ENCODE measurements around the gene MAPK8. TPM values are rescaled to one million over a fixed set of nuclear protein-coding genes. Genes with fewer than 3 reads are reported as not detected.

Gene MAPK8
- total and polyA plus RNA-seq, 2 of the 4 experiments (the other 2 are of a cell fraction) = 41.5 to 54.7 TPM

DNA sequence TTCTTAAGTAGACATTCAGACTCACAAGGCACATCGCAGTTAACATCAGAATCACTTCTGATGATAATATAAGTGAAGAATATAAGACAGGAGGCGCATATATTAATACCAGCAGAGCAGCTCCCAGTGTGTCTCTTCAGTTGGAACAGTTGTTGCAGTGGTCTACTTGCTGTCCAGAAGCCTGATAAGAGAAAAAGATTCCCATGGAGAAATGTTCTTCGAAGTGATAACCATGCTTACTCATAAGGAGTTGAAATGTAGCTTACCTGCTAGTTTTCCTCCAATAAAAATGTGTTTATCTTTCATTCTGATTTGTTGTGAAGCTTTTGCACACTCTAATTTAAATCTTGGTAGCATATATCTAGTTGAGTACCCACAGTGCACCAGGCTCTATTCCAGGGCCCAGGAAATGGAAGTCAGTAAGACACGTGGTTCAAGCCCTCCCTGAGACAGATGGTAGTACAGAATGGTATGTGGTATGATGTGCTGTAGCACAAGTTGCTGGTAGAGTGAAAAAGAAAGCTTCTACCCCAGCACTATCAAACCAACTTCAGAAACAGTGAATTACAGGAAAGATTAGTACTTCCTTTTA, 124.0 kb downstream of the MAPK8 start:
- CTCF ChIA-PET = no interaction called here
- Histone ChIP-seq H3K4me2 (ENCODE audit: low read depth, low read length) (no peak overlapping the region), H3K14ac (replicated peaks; ENCODE audit: low read depth, low read length) (no peak overlapping the region), H3K56ac (ENCODE audit: extremely low read depth, insufficient read depth, low read length) (no peak overlapping the region), H3K27me3 (ENCODE audit: control insufficient read depth, insufficient read depth, low read length) (no peaks in the 10 kb centered on the region), H2BK15ac (ENCODE audit: low read depth, low read length) (no peak overlapping the region), H3K4me3 (ENCODE audit: insufficient read depth, low read depth, low read length) (no peak overlapping the region), H3K36me3 (ENCODE audit: control insufficient read depth, insufficient read depth, low read length) (peaks cover 4% of the 10 kb centered on the region), H4K91ac (ENCODE audit: insufficient read depth, low read depth, low read length) (no peak overlapping the region), H3K4ac (ENCODE audit: low read depth, low read length) (no peak overlapping the region), H3K23ac (ENCODE audit: low read depth, low read length) (no peak overlapping the region), H2BK120ac (ENCODE audit: low read depth, low read length) (no peak overlapping the region), H3K4me1 (ENCODE audit: control insufficient read depth, insufficient read depth, low read length) (no peaks in the 10 kb centered on the region; the same call in 1 of the 2 replicates), H2BK5ac (ENCODE audit: low read depth, low read length, poor library complexity, severe bottlenecking) (no peak overlapping the region), H3K9me3 (ENCODE audit: control insufficient read depth, insufficient read depth, low read length) (no peaks in the 10 kb centered on the region), H3K79me1 (ENCODE audit: low read depth in 1 of 2, low read length in 2 of 2) (peaks cover 0 to 7% of the 10 kb centered on the region in 2 experiments; a peak in 1 of 4 replicates), H2BK20ac (ENCODE audit: low read depth, low read length) (no peak overlapping the region), H3K9ac (ENCODE audit: low read depth, low read length) (no peak overlapping the region), H4K5ac (ENCODE audit: low read depth, low read length) (no peak overlapping the region), H2AK9ac (replicated peaks; ENCODE audit: low read depth, low read length, poor library complexity) (no peak overlapping the region), H3K18ac (ENCODE audit: low read depth, low read length) (no peak overlapping the region), H3K27ac (ENCODE audit: insufficient read depth, low read length) (no peak overlapping the region), H4K20me1 (ENCODE audit: insufficient read depth, low read length) (no peaks in the 10 kb centered on the region), H2AFZ (replicated peaks; ENCODE audit: low read length, poor library complexity) (no peak overlapping the region), H2AK5ac (ENCODE audit: low read depth, low read length) (no peak overlapping the region), H3K9me1 (ENCODE audit: insufficient read depth, low read length) (0 out of 2 replicates have a peak, but pooled peaks cover 3% of the 10 kb centered on the region), H4K8ac (ENCODE audit: low read depth in 2 of 2, low read length in 2 of 2) (no peak overlapping the region)
- ATAC-seq (ENCODE audit: low read depth) = no peak
- no peak for DNase-seq
- POLR2A ChIA-PET (ENCODE audit: unreplicated experiment) = no interaction called here
- no TSS peak for BruUV-seq (replicated peaks)
- in situ Hi-C loops (cut with MboI; ENCODE audit: low sequenced_read_pairs) (no loop called here), dilution Hi-C loops (cut with HindIII; ENCODE audit: low sequenced_read_pairs, unreplicated experiment) (no loop called here), intact Hi-C loops (cut with micrococcal nuclease) (no loop called here)
- no CpG with 5 or more reads among the region's 4 CpGs for WGBS, 2 experiments (ENCODE audit: extremely low coverage in 2 of 2, insufficient read length in 1 of 2)
- TF ChIP-seq FOS (IDR thresholded peaks at IDR 0.05; ENCODE audit: low read depth, low read length) (no peak), MXI1 (IDR thresholded peaks at IDR 0.05; ENCODE audit: borderline replicate concordance, low read depth, low read length) (no peak), SMC3 (IDR thresholded peaks at IDR 0.05; ENCODE audit: low read depth, low read length) (no peak), BHLHE40 (IDR thresholded peaks at IDR 0.05; ENCODE audit: low read depth, low read length) (no peak), CEBPB (IDR thresholded peaks at IDR 0.05; ENCODE audit: low read depth, low read length) (no peak), CHD1 (IDR thresholded peaks at IDR 0.05; ENCODE audit: low read depth, low read length) (no peak), POLR2A (IDR thresholded peaks at IDR 0.05; ENCODE audit: low read depth, low read length) (no peak), RFX5 (IDR thresholded peaks at IDR 0.05; ENCODE audit: low read depth, low read length) (no peak), MAZ (IDR thresholded peaks at IDR 0.05; ENCODE audit: borderline replicate concordance, low read depth, low read length) (no peak), RCOR1 (IDR thresholded peaks at IDR 0.05; ENCODE audit: insufficient replicate concordance, low read length) (no peak), RAD21 (IDR thresholded peaks at IDR 0.05; ENCODE audit: low read length) (no peak), NFE2L2 (IDR thresholded peaks at IDR 0.05; ENCODE audit: low read depth, low read length) (no peak), MAFK (IDR thresholded peaks at IDR 0.05; ENCODE audit: low read depth, low read length) (no peak)
- TF ChIP-seq, protein P1, sequence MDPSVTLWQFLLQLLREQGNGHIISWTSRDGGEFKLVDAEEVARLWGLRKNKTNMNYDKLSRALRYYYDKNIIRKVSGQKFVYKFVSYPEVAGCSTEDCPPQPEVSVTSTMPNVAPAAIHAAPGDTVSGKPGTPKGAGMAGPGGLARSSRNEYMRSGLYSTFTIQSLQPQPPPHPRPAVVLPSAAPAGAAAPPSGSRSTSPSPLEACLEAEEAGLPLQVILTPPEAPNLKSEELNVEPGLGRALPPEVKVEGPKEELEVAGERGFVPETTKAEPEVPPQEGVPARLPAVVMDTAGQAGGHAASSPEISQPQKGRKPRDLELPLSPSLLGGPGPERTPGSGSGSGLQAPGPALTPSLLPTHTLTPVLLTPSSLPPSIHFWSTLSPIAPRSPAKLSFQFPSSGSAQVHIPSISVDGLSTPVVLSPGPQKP (IDR thresholded peaks at IDR 0.05; ENCODE audit: borderline replicate concordance, low read depth, low read length) = no peak
- TF ChIP-seq, protein P2, sequence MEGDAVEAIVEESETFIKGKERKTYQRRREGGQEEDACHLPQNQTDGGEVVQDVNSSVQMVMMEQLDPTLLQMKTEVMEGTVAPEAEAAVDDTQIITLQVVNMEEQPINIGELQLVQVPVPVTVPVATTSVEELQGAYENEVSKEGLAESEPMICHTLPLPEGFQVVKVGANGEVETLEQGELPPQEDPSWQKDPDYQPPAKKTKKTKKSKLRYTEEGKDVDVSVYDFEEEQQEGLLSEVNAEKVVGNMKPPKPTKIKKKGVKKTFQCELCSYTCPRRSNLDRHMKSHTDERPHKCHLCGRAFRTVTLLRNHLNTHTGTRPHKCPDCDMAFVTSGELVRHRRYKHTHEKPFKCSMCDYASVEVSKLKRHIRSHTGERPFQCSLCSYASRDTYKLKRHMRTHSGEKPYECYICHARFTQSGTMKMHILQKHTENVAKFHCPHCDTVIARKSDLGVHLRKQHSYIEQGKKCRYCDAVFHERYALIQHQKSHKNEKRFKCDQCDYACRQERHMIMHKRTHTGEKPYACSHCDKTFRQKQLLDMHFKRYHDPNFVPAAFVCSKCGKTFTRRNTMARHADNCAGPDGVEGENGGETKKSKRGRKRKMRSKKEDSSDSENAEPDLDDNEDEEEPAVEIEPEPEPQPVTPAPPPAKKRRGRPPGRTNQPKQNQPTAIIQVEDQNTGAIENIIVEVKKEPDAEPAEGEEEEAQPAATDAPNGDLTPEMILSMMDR (conservative IDR thresholded peaks at IDR 0.05; ENCODE audit: low read depth, low read length) = no peak
- TF ChIP-seq, protein P3, sequence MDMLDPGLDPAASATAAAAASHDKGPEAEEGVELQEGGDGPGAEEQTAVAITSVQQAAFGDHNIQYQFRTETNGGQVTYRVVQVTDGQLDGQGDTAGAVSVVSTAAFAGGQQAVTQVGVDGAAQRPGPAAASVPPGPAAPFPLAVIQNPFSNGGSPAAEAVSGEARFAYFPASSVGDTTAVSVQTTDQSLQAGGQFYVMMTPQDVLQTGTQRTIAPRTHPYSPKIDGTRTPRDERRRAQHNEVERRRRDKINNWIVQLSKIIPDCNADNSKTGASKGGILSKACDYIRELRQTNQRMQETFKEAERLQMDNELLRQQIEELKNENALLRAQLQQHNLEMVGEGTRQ (IDR thresholded peaks at IDR 0.05; ENCODE audit: low read depth, low read length) = no peak

All from IMR-90 (cell line).